GM23338 (cell line): ENCODE data around the gene TMEM132A.

ENCODE experiments used
- ETS1 ChIP-seq: IDR thresholded peaks from 2 replicates; pipeline ENCODE4 v1.6.1; 2016; ENCODE audit warnings: antibody characterized with exemption
- EZH2 ChIP-seq: fragments of 200-600 bp; sonication (generic); IDR thresholded peaks from one replicate; pipeline ENCODE4 v1.8.0; 2017; ENCODE audit warnings: antibody characterized with exemption, mild to moderate bottlenecking, low read depth; ENCODE audit not compliant: unreplicated experiment
- EZH2phosphoT487 ChIP-seq: fragments of 200-600 bp; sonication (generic); IDR thresholded peaks from one replicate; pipeline ENCODE4 v1.8.1; 2018; ENCODE audit warnings: antibody characterized with exemption; ENCODE audit not compliant: unreplicated experiment
- JUNB ChIP-seq: IDR thresholded peaks from one replicate; pipeline ENCODE4 v1.6.1; 2016; ENCODE audit warnings: antibody characterized with exemption; ENCODE audit not compliant: unreplicated experiment
- POLR2AphosphoS5 ChIP-seq: IDR thresholded peaks from 2 replicates; pipeline ENCODE4 v1.6.1; 2016; ENCODE audit warnings: antibody characterized with exemption, low read depth
- TF ChIP-seq, protein P1 (sequence below), 2 experiments: fragments of 200-600 bp in 1 of 2; sonication (generic) in 1 of 2; conservative IDR thresholded peaks; 2 replicates each; pipeline versions ENCODE4 v1.5.1 to v1.6.1; 2016 to 2017; ENCODE audit warnings: antibody characterized with exemption in 2 of 2, low read depth in 2 of 2, mild to moderate bottlenecking in 2 of 2, moderate library complexity in 1 of 2
- TF ChIP-seq, protein P2 (sequence below): IDR thresholded peaks from one replicate; pipeline ENCODE4 v1.6.1; 2018; ENCODE audit warnings: antibody characterized with exemption; ENCODE audit not compliant: unreplicated experiment

- TF ChIP-seq EZH2 (no peak), POLR2AphosphoS5 (peak; percentile 45; the same call in 1 of the 2 replicates), EZH2phosphoT487 (no peak), JUNB (no peak), ETS1 (no peak)
- TF ChIP-seq, protein P1, sequence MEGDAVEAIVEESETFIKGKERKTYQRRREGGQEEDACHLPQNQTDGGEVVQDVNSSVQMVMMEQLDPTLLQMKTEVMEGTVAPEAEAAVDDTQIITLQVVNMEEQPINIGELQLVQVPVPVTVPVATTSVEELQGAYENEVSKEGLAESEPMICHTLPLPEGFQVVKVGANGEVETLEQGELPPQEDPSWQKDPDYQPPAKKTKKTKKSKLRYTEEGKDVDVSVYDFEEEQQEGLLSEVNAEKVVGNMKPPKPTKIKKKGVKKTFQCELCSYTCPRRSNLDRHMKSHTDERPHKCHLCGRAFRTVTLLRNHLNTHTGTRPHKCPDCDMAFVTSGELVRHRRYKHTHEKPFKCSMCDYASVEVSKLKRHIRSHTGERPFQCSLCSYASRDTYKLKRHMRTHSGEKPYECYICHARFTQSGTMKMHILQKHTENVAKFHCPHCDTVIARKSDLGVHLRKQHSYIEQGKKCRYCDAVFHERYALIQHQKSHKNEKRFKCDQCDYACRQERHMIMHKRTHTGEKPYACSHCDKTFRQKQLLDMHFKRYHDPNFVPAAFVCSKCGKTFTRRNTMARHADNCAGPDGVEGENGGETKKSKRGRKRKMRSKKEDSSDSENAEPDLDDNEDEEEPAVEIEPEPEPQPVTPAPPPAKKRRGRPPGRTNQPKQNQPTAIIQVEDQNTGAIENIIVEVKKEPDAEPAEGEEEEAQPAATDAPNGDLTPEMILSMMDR (conservative IDR thresholded peaks at IDR 0.05; ENCODE audit: low read depth in 2 of 2), result no peak
- TF ChIP-seq, protein P2, sequence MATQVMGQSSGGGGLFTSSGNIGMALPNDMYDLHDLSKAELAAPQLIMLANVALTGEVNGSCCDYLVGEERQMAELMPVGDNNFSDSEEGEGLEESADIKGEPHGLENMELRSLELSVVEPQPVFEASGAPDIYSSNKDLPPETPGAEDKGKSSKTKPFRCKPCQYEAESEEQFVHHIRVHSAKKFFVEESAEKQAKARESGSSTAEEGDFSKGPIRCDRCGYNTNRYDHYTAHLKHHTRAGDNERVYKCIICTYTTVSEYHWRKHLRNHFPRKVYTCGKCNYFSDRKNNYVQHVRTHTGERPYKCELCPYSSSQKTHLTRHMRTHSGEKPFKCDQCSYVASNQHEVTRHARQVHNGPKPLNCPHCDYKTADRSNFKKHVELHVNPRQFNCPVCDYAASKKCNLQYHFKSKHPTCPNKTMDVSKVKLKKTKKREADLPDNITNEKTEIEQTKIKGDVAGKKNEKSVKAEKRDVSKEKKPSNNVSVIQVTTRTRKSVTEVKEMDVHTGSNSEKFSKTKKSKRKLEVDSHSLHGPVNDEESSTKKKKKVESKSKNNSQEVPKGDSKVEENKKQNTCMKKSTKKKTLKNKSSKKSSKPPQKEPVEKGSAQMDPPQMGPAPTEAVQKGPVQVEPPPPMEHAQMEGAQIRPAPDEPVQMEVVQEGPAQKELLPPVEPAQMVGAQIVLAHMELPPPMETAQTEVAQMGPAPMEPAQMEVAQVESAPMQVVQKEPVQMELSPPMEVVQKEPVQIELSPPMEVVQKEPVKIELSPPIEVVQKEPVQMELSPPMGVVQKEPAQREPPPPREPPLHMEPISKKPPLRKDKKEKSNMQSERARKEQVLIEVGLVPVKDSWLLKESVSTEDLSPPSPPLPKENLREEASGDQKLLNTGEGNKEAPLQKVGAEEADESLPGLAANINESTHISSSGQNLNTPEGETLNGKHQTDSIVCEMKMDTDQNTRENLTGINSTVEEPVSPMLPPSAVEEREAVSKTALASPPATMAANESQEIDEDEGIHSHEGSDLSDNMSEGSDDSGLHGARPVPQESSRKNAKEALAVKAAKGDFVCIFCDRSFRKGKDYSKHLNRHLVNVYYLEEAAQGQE, result no peak
These were observed 27.3 kb downstream of the TMEM132A start for GRCh38 chr11:60951606-60951903.
